ENCODE results near the gene FAM13A.

The FAM13A gene

DNA sequence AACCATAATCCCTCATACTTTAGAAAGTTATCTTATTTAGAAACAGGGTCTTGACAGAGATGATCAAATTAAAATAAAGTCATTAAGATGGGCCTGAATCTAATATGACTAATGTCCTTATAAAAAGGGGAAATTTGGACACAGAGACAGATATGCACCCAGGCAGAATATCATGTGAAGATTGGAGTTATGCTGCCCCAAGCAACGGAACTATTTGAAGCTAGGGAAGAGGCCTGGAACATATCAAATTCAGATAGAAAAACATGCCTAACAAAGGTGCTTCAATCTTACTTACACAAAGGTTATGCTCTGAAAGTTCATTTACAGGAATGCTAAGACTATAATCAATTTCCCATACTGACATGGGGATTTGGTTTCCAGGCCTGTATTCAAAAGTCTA is 246.7 kb downstream of the FAM13A start:
- DNase-seq (ENCODE audit: low spot score), result no peak

- no peak for DNase-seq (ENCODE audit: low spot score)
These were observed 247.3 kb downstream of the FAM13A start for GRCh38 chr4:88809576-88810219.

GRCh38 chr4:88809101-88809500 is 247.9 kb downstream of the FAM13A start:
- no peak for DNase-seq (ENCODE audit: low spot score)

- no peak for DNase-seq (ENCODE audit: low spot score)
These were observed 249.5 kb downstream of the FAM13A start for GRCh38 chr4:88807499-88807898.

DNA sequence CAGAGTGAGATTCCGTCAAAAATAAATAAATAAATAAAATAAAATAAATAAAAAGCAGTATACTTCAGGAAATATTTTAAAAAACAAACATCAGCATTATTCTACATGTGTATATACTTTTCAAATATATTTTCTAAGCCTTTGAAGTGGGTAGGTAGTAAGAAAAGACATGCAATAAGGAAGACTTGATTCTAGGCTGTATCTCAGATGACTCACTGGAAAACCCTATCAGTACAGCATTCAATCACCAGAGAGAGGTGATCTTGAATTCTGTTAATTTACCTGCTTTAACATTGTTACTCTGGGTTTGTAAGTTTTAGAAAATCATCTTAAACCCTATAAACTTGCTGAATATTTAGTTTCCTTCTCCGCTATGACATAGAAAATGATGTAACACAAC is 252.8 kb downstream of the FAM13A start:
- DNase-seq (ENCODE audit: low spot score), result no peak

DNA sequence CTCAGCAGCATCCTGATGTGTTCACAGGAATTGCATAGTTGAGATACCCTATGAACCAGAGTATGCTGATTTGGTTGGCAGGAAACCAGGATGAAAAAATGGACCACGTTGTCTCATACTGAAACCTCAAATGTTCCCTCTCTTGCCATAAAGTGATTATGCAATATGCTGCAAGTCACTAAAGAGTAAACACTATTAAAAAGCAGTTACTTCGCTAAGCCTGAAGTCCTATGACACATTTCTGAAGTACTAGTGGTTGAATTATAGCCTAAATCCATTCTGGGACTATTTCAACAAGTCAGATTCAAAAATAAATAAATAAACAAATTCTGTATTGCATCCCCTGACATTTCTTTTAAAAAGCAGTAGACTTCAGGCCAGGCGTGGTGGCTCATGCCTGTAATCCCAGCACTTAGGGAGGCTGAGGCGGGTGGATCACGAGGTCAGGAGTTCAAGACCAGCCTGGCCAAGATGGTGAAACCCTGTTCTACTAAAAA is 253.3 kb downstream of the FAM13A start:
- no peak for DNase-seq (ENCODE audit: low spot score)

GRCh38 chr4:88802585-88803286 is 254.2 kb downstream of the FAM13A start:
- no peak for DNase-seq (ENCODE audit: low spot score)

DNA sequence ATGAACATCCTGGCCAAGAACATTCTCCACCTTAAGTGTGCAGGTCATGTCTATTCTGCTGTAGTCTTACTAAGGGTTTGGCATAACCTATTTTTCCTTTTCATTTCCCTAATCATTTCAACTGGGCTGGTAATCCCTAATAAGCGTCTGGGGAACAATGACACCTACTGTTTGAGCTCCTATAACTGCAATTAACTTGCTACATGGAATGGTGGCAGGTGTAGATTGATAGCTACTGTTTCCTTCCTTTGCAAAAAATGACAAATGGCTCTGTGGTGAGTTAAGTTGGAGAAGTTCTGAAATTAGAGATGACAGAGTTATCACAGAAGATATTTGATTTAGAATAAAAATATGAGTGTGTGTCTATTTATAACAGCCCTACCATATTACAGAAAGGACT is 254.8 kb downstream of the FAM13A start:
- DNase-seq (ENCODE audit: low spot score), result no peak

- no peak for DNase-seq (ENCODE audit: low spot score)
These were observed 257.1 kb downstream of the FAM13A start for GRCh38 chr4:88799900-88800299.

DNA sequence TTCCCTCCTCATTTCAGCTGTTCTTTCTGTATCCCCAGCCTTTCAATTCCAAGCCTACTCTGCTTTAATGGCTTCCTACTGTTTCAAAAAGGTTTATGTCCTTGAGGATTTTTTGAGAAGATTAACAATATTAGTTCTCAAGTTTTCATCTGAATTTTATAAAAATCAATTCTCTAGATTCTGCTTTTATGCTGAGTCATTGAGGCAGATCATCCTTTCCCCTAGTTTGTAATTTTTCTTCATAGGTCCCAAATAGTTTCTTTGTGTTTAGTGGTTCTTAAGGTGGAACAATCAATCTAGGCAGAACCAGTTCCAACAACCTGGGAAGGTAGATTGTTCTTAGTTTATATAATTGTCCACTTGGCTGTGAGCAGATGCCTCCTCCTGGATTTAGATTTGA is 259.3 kb downstream of the FAM13A start:
- no peak for DNase-seq (ENCODE audit: low spot score)

- DNase-seq (ENCODE audit: low spot score), result no peak
These were observed 260.4 kb downstream of the FAM13A start for GRCh38 chr4:88796545-88796944.

DNA sequence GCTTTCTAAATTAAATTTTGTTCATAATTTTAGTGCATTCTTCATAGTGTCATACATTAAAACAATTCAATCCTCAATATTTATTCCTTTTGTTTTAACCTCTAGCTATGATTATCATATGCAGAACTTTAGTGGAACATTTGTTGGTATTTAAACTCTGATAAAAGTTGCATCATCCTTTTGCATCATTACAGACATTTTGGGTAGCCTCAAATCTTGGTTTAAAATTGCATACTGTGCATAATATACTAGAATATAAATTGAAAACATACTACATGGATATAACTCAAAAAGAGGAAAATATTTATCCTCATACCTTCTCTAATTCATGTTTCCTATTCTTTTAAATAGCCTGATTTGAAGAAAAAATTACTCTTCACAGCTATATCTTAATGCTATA is 262.0 kb downstream of the FAM13A start:
- no peak for DNase-seq (ENCODE audit: low spot score)

DNA sequence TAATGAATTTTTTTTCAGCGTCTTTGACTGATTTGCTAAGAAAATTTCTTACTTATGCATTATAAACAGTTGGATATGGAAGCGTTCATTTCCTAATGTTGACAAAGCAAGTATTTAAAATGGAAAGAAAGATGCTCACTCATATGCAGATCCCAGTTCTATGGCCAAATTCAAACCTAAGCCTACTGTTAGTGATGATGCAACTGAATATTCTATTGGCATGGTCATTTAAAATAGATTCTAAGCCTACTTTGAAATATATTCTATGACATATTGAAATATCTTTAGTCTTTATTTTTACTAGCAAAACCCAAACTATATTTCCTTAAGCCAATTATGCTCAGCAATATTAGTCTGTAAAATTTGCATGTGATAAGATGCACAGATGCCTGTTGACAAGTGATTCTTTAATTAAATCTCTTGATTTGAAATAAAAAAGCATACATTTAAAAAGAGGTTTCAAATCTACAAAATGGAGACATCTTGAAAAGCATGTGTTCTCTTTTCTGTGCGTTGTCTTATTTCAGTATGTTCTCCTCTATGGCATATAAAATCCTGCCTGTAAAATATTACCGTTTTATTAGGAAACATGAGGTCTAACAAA is 262.8 kb downstream of the FAM13A start:
- no peak for DNase-seq (ENCODE audit: low spot score)

- DNase-seq (ENCODE audit: low spot score), result no peak
These were observed 263.5 kb downstream of the FAM13A start for GRCh38 chr4:88793475-88793874.

DNA sequence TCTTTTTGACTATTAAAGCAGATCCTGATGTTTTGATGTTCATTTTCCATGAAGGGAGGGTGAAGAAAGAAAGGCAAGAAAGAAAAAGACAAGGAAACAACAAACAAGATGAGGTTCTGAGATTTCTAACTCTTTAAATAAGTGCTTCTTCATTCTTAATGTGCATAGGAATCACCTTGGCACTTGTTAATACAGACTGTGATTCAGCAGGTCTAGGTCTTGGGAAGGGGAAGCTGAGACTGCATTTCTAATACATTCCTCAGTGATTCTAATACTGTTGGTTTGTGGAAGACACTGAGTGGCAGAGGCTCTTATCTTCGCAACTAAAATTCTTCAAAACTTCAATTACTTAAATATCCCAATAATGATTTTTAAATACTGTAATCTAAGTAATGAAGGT is 264.2 kb downstream of the FAM13A start:
- no peak for DNase-seq (ENCODE audit: low spot score)

GRCh38 chr4:88792268-88792781 is 264.7 kb downstream of the FAM13A start:
- DNase-seq (ENCODE audit: low spot score), result no peak

DNA sequence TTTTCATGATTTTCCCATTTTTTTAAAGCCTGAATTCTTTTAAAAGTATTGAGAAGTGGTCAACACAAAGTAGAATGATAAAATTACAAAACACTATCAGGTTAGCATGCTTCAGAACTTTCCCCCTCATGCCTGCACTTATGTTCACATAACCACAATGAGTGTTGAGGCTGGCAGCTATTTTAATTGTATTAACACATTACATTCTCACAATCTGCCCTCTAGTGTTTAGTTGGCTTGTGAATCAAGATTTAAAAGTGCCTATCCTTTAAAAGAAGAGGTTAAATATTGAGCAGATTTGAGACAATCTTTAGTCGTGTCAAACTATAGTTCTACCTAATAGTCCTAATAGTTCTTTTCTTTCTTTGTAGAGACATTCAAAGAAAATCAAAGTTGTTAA is 265.7 kb downstream of the FAM13A start:
- DNase-seq (ENCODE audit: low spot score), result no peak

DNA sequence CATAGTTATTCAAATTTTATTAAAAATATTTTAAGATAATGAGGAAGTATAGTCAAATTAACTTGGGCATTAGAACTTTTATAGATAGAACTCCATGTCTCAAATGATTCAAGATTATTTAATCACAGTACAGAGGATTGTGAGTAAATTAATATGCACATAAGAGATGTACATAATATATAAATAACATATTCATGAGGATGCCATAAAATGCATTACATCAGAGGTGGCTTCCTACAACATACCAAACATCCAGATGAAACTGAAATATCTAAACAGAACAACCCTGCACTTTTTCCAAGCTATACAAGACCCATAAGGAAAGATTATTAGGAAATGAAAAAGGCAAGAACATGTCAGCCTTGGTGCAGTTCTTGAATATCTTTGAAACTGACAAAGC is 268.1 kb downstream of the FAM13A start:
- no peak for DNase-seq (ENCODE audit: low spot score)

GRCh38 chr4:88788424-88788823 is 268.6 kb downstream of the FAM13A start:
- no peak for DNase-seq (ENCODE audit: low spot score)

DNA sequence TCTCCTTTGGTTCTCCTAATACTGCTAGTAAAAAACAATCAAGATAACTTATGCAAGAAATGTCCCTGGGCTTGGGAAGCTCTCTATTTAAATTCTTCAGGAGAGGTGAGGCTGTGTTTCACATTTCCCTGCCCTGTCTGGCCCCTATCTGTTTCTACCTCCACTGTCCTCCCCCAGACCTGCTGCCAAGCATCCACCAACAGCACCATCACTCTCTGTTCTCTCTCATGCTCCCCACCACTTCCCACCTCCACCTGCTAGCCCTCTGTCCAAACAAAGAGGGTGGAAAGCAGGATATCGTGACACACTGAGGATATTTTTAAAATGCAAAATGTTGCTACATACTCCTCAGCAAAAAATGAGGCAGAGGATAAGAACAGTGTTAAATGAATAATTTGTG is 271.0 kb downstream of the FAM13A start:
- DNase-seq (ENCODE audit: low spot score), result no peak

- DNase-seq (ENCODE audit: low spot score), result no peak
These were observed 276.6 kb downstream of the FAM13A start for GRCh38 chr4:88780389-88780788.

- no peak for DNase-seq (ENCODE audit: low spot score)
These were observed 277.6 kb downstream of the FAM13A start for GRCh38 chr4:88779431-88779830.

- no peak for DNase-seq (ENCODE audit: low spot score)
These were observed 281.5 kb downstream of the FAM13A start for GRCh38 chr4:88775529-88775928.

All from CD4-positive, alpha-beta T cell treated with Interleukin-6 at 100 ng/mL for 8 hours (primary cell).